IPS-NIHi7 (cell line): ENCODE results near the gene TBCD.

ENCODE experiments used
- DNase-seq: peaks from one replicate; pipeline ENCODE4 v3.0.0; 2012; ENCODE audit warnings: mixed read lengths; ENCODE audit errors: extremely low spot score

The TBCD gene

GRCh38 chr17:82790391-82790790 lies 38.5 kb downstream of the TBCD start:
- DNase-seq = no peak

- no peak for DNase-seq
Measured at GRCh38 chr17:82791532-82791931, 39.7 kb downstream of the TBCD start.

DNA sequence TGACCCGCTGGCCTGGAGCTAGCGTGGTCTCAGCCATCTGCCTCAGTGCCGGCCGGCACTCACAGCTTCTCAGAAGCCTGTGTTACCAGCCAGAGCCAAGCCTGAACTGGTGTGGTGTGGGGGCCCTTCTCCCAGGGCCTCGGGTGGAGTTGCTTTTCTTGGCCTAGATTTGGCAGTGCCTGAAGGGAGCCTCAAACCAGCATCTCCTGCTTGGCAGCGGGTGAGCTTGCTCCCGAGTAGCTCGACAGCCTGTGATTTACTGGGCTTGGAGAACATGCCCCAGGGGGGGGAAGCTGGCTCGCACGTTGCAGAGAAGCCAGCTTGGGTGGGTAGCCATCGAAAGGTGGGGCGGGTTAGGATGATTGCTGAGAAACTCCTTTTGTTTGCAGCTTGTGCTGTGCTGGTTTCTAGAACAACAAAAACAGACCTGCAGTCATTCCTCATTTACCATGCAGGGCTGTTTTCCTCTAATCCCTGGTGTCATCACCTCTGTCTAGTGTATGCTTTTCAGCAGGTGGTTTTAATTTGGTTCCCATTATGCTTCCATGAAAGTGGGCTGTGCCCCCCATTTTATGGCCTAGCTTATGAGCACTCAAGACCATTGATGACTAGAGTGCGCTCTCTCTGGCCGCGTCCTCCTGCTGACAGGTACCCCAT lies 42.2 kb downstream of the TBCD start:
- DNase-seq = no peak

DNA sequence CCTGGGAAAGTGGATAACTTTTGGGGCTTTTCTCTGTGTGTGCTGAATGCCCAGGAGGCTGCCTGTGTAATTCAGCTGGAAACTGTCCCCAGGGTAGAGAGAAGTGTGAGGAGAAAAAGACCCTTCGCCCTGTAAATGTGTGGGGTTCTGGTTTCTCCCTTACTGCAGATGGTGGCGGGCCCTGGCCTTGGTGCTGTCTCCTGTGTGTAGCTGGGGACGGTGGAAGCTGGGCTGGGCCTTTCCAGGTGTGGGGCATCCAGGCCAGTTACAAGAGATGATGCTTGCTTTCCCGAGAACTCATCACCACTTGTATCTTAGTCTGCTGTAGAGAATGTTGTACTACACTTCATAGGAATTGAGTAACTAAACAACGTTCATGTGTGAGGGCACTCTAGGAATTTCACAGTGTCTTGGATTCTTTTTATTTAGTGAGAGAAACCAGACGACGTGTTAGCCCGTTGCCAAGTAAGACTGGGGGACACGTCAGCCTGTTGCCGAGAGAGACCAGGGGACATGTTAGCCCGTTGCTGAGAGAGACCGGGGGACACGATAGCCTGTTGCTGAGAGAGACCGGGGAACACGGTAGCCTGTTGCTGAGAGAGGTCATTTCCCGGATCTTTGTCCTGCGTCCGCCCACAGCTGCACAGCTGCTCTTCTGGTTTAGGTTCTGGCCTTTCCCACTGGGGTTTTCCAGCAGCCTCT lies 43.1 kb downstream of the TBCD start:
- no peak for DNase-seq

GRCh38 chr17:82795615-82796014 lies 43.8 kb downstream of the TBCD start:
- no peak for DNase-seq

- no peak for DNase-seq
Measured at GRCh38 chr17:82797061-82797460, 45.2 kb downstream of the TBCD start.

DNA sequence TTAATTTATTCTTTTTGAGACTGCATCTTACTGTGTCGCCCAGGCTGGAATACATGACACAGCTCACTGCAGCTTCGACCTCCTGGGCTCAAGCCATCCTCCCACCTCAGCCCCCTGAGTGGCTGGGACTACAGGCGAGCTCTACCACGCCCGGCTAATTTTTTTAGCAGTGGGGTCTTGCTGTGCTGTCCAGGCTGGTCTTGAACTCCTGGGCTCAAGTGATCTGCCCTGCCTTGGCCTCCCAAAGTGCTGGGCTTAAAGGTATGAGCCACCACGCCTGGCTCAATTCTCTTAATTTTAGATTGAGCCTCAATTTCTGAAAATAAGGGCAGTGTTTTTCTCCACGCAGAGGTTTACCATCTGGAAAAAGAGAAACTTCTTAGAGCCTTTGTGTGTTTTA lies 46.9 kb downstream of the TBCD start:
- no peak for DNase-seq

DNA sequence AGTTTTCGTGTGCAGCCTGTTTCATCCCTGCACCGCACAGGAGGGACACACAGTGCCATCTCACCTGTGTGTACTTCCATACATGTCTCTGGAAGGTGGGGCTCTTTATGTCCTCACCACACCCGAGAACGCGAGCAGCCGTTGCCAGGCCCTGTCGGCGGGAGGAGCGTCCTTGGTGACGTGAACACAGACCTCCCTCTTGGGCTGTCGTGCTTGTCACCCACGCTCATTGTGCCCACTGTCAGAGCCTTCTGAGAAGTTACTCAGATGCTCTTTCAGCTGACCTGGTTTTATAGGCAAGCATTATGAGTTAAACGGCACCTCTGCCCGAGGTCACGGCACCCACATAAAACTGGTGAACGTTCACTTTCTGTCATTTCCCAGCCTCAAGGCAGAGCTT lies 47.7 kb downstream of the TBCD start:
- DNase-seq = no peak

- no peak for DNase-seq
Measured at GRCh38 chr17:82800885-82801284, 49.0 kb downstream of the TBCD start.

- no peak for DNase-seq
Measured at GRCh38 chr17:82801377-82801970, 49.6 kb downstream of the TBCD start.

GRCh38 chr17:82802075-82802780 lies 50.4 kb downstream of the TBCD start:
- no peak for DNase-seq

GRCh38 chr17:82803185-82803584 lies 51.3 kb downstream of the TBCD start:
- DNase-seq = no peak

GRCh38 chr17:82803606-82804005 lies 51.7 kb downstream of the TBCD start:
- DNase-seq = no peak

- DNase-seq = no peak
Measured at GRCh38 chr17:82804442-82805191, 52.8 kb downstream of the TBCD start.

DNA sequence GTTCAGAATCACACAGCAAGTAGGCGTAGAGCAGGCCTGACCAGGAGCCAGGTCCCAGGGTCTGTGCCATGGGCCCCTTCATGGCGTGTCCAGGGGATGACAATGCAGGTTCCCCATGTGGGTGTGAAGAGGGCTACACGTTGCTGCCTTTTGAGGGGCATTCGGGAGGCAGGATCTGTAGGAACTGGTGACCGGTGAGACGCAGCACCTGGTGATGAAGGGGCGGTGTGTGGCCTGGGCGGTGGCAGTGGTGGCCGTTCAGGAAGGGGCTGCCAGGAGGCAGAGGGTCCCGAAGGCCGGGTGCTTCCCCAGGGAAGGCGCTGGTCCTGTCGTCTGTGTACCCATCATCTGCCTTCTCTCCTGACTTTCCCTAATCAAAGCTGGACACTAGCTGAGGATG lies 53.4 kb downstream of the TBCD start:
- DNase-seq = no peak

- no peak for DNase-seq
Measured at GRCh38 chr17:82805823-82806222, 54.0 kb downstream of the TBCD start.

DNA sequence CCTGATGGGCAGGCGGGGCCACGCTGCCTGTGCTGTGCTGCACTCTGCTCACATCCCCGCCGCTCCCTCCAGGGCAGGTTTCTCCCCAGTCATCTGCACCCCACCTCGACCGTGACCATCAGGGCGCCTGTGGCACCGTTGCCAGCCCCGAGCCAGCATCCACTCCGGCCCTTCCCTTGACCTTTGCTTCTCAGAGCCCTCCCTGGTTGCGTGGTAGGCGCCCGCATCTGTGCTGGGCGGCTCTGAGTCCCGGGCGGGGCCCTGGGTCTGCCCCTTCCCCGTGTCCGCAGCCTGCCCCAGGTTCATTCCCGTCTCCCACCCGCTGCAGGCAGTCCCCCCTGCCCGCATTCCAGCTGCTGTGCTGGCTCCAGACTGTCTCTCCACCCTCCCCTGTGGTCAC lies 54.8 kb downstream of the TBCD start:
- DNase-seq = no peak

DNA sequence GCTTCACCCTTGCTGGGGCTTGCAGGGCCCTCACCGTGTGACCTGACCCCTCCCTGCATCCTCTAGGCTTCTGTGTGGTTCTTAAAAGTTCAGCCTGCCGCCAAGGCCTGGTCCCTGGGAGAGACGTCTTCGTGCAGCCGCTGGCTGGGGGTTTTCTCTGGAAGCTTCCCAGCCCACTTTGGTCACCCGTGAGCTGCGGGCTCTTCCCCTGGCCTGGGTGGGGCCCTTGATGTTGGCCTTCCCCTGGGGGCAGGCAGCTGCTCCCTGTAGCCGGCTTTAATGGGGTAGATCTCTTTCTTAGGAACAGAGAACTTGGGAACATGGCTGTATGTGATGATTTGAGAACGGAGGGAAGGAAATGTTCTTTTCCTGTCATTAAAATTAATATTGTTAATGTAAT lies 55.2 kb downstream of the TBCD start:
- DNase-seq = no peak

DNA sequence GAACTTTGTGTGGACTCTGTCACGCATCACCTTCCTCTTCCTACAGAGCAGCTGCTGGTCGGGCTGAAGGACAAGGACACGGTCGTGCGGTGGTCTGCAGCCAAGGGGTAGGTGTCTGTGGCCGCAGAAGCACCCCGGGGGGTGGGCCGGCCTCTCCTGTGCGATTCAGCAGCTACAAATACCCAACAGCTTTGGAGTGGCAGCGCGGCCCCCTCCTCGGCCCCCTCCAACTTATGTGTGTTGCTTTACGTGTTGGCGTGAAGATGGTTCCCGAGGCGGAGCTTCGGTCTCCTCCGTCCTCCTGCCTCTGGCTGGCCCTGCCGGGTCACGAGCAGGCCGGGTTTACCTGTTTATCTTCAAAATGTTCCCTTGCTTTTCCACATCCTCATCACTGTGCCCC lies 55.7 kb downstream of the TBCD start:
- DNase-seq = no peak

GRCh38 chr17:82808006-82808405 lies 56.1 kb downstream of the TBCD start:
- DNase-seq = no peak

DNA sequence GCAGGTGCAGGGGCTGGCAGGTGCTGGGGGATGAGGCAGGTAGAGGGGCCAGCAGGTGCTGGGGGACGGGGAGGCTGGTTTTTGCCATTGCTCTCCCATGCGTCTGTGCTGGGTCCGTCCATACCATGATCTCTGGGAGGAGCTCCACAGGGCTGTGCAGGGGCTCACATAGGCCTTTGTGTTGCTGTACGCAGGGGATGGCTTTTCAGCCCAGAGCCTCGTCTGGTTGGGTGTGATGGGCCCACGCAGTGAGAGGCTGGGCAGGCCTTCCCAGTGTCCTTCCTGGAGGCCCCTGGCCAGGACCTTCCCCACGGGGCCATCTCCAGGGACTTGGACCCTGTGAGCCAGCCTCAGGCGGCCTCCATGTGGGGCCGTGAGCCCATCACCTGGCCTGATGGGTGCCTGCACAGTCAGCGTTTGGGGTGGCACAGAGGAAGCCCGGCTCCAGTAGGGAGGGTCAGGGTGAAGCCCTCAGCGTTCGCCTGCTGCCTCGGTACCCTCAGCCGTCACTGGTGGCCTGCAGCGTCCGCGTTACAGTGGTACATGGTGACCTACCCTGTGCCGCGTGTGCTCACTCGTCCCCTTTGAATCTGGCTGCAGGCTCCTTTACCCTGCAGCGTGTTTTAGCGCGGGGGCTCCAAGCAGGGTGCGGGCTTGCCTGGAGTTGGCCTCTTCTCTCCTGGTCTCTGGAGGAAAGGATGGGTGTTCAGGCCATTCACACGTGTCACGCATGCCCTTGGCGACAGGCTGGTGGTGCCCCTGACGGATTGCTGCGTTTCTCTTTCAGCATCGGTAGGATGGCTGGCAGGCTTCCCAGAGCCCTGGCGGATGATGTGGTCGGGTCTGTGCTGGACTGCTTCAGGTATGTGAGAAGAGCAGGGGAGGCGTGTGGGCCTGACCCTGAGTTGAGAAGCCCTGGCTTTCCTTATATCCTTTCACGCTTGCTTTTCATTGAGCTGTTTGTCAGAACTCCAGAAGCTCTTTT lies 57.3 kb downstream of the TBCD start:
- DNase-seq = no peak
